Panc1 (cell line): ENCODE data around the gene CMTM3. TPM values are rescaled to one million over a fixed set of nuclear protein-coding genes. Genes with fewer than 3 reads are reported as not detected.

Experiments
- ATAC-seq: fragments of 200-7000 bp; cut with Tn5 transposase; 2 replicates; pipeline ENCODE4 v1.9.1; 2020; ENCODE audit warnings: mild to moderate bottlenecking, moderate library complexity
- BruUV-seq: library from RNA; stranded (reverse); fragments of 400-500 nt; replicated peaks from 2 replicates; lab custom pipeline; 2021; lab: Mats Ljungman, UMichigan
- CTCF ChIA-PET: fragments of 300-600 bp; sonication (Branson Sonifier 250); formaldehyde crosslinking; loops from one replicate; lab custom pipeline; 2022; ENCODE audit warnings: antibody characterized with exemption; lab: Charles Lee
- POLR2A ChIA-PET: fragments of 300-600 bp; sonication (Branson Sonifier 250); formaldehyde crosslinking; loops from one replicate; lab custom pipeline; 2022; ENCODE audit warnings: antibody characterized with exemption; lab: Charles Lee
- DNase-seq: peaks from one replicate; pipeline ENCODE4 v3.0.0-alpha.2; 2010; ENCODE audit warnings: low read depth, low spot score
- H3K27ac ChIP-seq: 2 replicates; pipeline ENCODE4 v1.5.1; 2011; ENCODE audit warnings: mild to moderate bottlenecking, low read length, inconsistent platforms
- H3K27me3 ChIP-seq: fragments of 200-500 bp; sonication (Bioruptor generic); 2 replicates; pipeline ENCODE4 v1.6.0; 2014; ENCODE audit warnings: low read length, inconsistent platforms; ENCODE audit not compliant: control insufficient read depth, insufficient read depth
- H3K36me3 ChIP-seq: fragments of 200-500 bp; sonication (Bioruptor generic); 2 replicates; pipeline ENCODE4 v1.5.1; 2014; ENCODE audit warnings: inconsistent platforms, mild to moderate bottlenecking, low read length, moderate library complexity; ENCODE audit not compliant: control insufficient read depth, insufficient read depth
- H3K4me1 ChIP-seq: 2 replicates; pipeline ENCODE4 v1.5.1; 2011; ENCODE audit warnings: inconsistent platforms, mild to moderate bottlenecking, low read length, moderate library complexity; ENCODE audit not compliant: control insufficient read depth, insufficient read depth
- H3K4me3 ChIP-seq, 2 experiments: 2 replicates each; pipeline ENCODE4 v1.5.1; 2011 to 2012; ENCODE audit warnings: low read depth in 2 of 2, low read length in 2 of 2, mild to moderate bottlenecking in 2 of 2, inconsistent platforms in 1 of 2, moderate library complexity in 1 of 2
- H3K9me3 ChIP-seq: fragments of 200-500 bp; sonication (Bioruptor generic); 2 replicates; pipeline ENCODE4 v1.5.1; 2014; ENCODE audit warnings: low read depth, mild to moderate bottlenecking, inconsistent platforms, low read length, moderate library complexity; ENCODE audit not compliant: control insufficient read depth, insufficient read depth
- CTCF ChIP-seq: fragments of 450-650 bp; IDR thresholded peaks from 2 replicates; pipeline ENCODE4 v1.5.1; 2017; ENCODE audit warnings: mild to moderate bottlenecking
- POLR2AphosphoS5 ChIP-seq: IDR thresholded peaks from 2 replicates; pipeline ENCODE4 v1.6.1; 2012; ENCODE audit warnings: mild to moderate bottlenecking, low read depth, low read length, moderate library complexity
- REST ChIP-seq, 2 experiments: IDR thresholded peaks; 2 replicates each; pipeline ENCODE4 v1.6.1; 2011 to 2012; ENCODE audit warnings: low read depth in 2 of 2, control low read depth in 1 of 2, low read length in 1 of 2, mild to moderate bottlenecking in 1 of 2, moderate library complexity in 1 of 2; ENCODE audit not compliant: insufficient read depth in 1 of 2
- SIN3A ChIP-seq: IDR thresholded peaks from 2 replicates; pipeline ENCODE4 v1.6.1; 2012; ENCODE audit warnings: low read depth, mild to moderate bottlenecking, low read length, moderate library complexity, borderline replicate concordance; ENCODE audit not compliant: insufficient read depth
- TCF7L2 ChIP-seq: IDR thresholded peaks from 2 replicates; pipeline ENCODE4 v1.6.1; 2011; ENCODE audit warnings: mild to moderate bottlenecking, low read depth, low read length, inconsistent platforms
- in situ Hi-C: cut with HindIII; loops from 2 replicates; pipeline ENCODE4 v1.10.0; 2016; ENCODE audit warnings: low sequenced_read_pairs, low pct_unique_long_range_greater_than_20kb
- intact Hi-C: fragments of 100-400 bp; cut with micrococcal nuclease; formaldehyde crosslinking; loops from one replicate; pipeline ENCODE4 v1.10.0; 2022; ENCODE audit not compliant: unreplicated experiment
- total RNA-seq: library from RNA; stranded (reverse); gene quantifications from one replicate; pipeline ENCODE4 v1.2.1, GENCODE V29; 2021; ENCODE audit not compliant: unreplicated experiment

CMTM3 gene
- total RNA-seq, 1 experiment from 2014 or later: 45.8 TPM

- Histone ChIP-seq H3K27me3 (no peaks in the 10 kb centered on the region), H3K36me3 (peaks cover 12% of the 10 kb centered on the region), H3K9me3 (no peaks in the 10 kb centered on the region), H3K4me3 (no peak overlapping the region), H3K27ac (no peak overlapping the region), H3K4me1 (no peaks in the 10 kb centered on the region)
- ATAC-seq (no peak), DNase-seq (no peak)
- no TSS peak for BruUV-seq
- ChIA-PET CTCF (interaction anchor here (2.6 kb wide), 1 partner anchor 46 kb away, joined by 11 read pairs; no protein-coding TSS in a partner anchor), POLR2A (interaction anchor here (1.4 kb wide), 1 partner anchor 11 kb away, joined by 4 read pairs; the partner anchor contains the start of gene CKLF)
- TF ChIP-seq SIN3A: no peak
- no peak for TF ChIP-seq TCF7L2
- TF ChIP-seq CTCF: no peak
- TF ChIP-seq REST (IDR thresholded peaks at IDR 0.05; ENCODE audit: insufficient read depth in 1 of 2, low read depth in 2 of 2, low read length in 1 of 2): no peak
- TF ChIP-seq POLR2AphosphoS5: no peak
- intact Hi-C loops (no loop called here), in situ Hi-C loops (no loop called here)
These were observed 41.5 kb upstream of the CMTM3 start for GRCh38 chr16:66562986-66563385.

GRCh38 chr16:66563574-66564334 lies 40.8 kb upstream of the CMTM3 start:
- DNase-seq: no peak
- intact Hi-C loops (no loop called here), in situ Hi-C loops (no loop called here)
- TF ChIP-seq POLR2AphosphoS5 (no peak), TCF7L2 (no peak)
- Histone ChIP-seq H3K4me3 (no peak overlapping the region), H3K36me3 (peaks cover 7% of the 10 kb centered on the region; the same call in 1 of the 2 replicates), H3K9me3 (no peaks in the 10 kb centered on the region), H3K4me1 (no peaks in the 10 kb centered on the region; the same call in 1 of the 2 replicates), H3K27me3 (no peaks in the 10 kb centered on the region), H3K27ac (no peak overlapping the region)
- ChIA-PET POLR2A (interaction anchor here (1.4 kb wide), 1 partner anchor 12 kb away, joined by 4 read pairs; the partner anchor contains the start of gene CKLF), CTCF (interaction anchor here (0.6 to 2.6 kb wide), 2 partner anchors 36 to 45 kb away, joined by 3 to 11 read pairs; no protein-coding TSS in a partner anchor)
- ATAC-seq: no peak
- BruUV-seq: no TSS peak
